Measurements from ENCODE around the gene GNMT. TPM values are rescaled to one million over a fixed set of nuclear protein-coding genes. Genes with fewer than 3 reads are reported as not detected.

Gene GNMT
- not detected in 2 replicates for total RNA-seq (2014; rRNA removed)
- 0.64 TPM for polyA plus RNA-seq (2012)

GRCh38 chr6:42960243-42961019, at the start of gene GNMT:
GNMT (plus strand) TSS chr6:42960754; CDS start chr6:42960768, 14 bp downstream.
- no peak for DNase-seq (ENCODE audit: low read depth)

DNA sequence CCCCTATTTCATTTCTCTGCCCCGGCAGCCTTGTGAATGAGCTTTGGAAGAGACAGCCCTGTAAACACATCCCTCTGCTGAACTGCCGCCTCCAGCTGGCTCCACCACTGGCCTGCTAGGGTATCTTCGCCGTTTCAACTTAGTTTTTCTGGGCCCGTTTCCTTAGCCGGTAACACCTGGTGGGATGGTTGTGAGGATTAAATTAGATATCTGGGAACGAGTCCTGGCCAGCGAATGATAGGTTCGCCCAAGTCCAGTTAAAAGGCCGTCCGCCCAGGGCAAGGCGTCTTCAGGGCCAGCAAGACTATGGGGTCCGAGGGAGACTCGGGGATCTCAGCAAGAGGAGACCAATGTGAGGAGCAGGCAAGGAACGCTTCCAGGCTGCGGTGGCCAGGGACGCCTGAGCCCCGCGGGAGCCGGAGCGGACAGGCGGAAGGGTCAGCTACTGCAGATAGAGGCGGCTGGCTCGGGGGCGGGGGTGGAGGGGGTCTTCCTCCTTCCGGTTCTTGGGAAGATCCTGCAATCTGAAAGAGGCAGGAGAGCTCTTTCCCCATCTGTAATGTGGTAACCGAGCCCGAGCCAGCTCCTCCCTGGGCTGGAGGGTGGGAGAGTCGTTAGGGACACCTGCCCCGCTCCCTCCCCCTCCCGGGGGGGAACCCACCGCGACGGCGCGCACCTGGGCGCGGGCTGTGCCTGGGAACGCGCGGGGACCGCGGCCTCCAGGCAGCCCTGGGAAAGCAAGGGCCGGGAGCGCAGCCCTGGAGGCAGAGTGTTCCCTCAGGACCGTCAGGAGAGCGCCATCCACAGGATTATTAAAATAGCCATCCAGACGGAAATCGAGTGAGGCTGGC, 49.2 kb upstream of the GNMT start:
- DNase-seq (ENCODE audit: low read depth) = no peak

- no peak for DNase-seq (ENCODE audit: low read depth)
Measured at GRCh38 chr6:42914546-42914945, 46.0 kb upstream of the GNMT start.

- DNase-seq (ENCODE audit: low read depth) = no peak
Measured at GRCh38 chr6:42915732-42916131, 44.8 kb upstream of the GNMT start, which contains the start of gene PTCRA. PTCRA (plus strand) TSS chr6:42916053; CDS start chr6:42916070, 17 bp downstream.

- no peak for DNase-seq (ENCODE audit: low read depth)
Measured at GRCh38 chr6:42916288-42916687, 44.3 kb upstream of the GNMT start.

GRCh38 chr6:42921801-42922200, 38.8 kb upstream of the GNMT start:
- no peak for DNase-seq (ENCODE audit: low read depth)

GRCh38 chr6:42923666-42924065, 36.9 kb upstream of the GNMT start:
- DNase-seq (ENCODE audit: low read depth) = peak; percentile 18

DNA sequence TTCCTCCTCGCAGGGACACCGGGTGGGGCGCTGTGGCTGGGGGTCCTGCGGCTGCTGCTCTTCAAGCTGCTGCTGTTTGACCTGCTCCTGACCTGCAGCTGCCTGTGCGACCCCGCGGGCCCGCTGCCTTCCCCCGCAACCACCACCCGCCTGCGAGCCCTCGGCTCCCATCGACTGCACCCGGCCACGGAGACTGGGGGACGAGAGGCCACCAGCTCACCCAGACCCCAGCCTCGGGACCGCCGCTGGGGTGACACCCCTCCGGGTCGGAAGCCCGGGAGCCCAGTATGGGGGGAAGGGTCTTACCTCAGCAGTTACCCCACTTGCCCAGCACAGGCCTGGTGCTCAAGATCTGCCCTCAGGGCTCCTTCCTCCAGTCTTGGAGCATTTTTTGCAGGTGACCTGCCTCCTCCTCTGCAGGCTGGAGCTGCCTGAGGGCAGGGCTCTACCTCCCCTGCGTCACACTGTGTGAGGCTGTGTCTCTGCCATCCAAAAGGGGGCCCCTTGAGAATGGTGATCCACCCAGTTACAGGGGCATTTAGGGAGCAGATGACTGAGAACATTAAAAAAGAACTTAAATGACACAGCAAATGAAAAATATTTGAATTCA, 35.2 kb upstream of the GNMT start:
- DNase-seq (ENCODE audit: low read depth) = no peak

DNA sequence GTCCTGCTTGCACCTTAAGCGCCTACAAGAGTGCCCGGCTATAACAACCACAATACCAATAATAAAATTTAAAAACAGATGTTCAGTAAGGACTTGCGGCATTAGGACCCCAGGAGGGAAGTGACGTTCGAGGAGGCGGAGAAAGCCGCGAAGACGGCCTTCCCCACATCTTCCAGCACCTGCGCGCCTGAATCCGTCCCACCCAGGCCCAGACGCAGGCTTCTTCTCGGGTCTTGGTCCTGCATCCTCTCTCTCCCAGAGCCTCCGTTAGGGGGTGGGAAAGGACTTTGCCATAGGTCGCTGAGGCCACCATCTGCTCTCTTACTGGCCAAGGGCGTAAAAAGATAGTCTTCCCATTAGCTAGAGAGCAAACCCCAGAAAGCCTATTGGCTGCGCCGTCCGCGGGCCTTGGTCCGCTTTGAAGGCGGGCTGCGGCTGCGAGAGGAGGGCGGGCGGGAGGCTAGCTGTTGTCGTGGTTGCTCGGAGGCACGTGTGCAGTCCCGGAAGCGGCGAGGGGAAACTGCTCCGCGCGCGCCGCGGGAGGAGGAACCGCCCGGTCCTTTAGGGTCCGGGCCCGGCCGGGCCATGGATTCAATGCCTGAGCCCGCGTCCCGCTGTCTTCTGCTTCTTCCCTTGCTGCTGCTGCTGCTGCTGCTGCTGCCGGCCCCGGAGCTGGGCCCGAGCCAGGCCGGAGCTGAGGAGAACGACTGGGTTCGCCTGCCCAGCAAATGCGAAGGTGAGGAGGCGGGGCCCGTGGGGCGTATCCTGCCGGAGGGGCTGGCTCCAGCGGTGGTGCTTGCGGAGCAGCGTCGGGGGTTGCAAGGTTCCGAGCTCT, 31.4 kb upstream of the GNMT start, which contains the start of gene CNPY3:
Gene CNPY3 (plus strand): TSS at position 495 of the 835 bp plus-strand sequence. CDS start 91 bp downstream, at position 586.
- DNase-seq (ENCODE audit: low read depth) = peak; percentile 99

DNA sequence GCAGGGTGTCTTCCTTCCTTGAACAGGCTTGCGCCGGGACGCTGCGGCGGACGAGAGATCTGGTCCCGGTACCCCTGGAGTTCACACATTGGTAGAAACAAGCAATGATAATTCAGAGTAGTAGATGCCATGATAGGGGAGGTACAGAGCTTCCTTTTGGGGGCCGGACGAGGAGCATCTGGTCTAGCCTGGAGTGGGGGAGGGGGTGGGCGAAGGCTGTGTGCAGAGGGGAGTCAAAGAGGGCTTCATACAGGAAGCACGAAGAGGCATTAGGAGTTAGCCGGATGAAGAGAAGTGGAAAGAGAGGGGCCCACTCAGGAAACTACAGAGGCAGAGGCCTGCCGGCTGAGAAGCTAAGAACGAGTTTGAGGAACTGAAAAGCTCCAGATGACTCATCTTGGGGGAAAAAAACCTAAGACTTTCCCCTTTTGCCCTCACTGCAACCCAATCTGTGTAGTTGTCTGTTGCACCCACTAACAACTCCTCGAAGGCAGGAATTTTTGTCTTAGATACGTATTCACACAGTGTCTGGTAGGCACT, 30.7 kb upstream of the GNMT start:
- peak; percentile 70 for DNase-seq (ENCODE audit: low read depth)

DNA sequence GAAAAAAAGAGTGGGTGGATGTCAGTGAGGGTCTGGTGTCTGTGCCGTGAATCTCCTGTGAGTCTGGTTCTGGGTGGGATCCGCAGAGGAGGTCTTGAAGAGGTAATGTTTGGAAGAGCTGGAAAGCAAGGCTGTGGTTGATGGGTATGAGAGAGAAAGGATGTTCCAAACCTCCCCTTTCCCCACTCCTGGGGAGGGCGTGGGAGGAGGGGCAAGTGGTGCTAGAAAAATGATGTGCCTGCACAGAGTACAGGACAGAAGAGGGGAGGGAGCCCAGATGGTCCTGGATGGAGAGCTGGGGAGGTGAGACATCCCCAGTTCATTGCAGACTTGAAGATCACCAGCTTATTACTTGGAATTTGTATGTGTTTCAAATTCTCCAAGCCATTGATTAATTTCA, 28.1 kb upstream of the GNMT start:
- DNase-seq (ENCODE audit: low read depth) = no peak

DNA sequence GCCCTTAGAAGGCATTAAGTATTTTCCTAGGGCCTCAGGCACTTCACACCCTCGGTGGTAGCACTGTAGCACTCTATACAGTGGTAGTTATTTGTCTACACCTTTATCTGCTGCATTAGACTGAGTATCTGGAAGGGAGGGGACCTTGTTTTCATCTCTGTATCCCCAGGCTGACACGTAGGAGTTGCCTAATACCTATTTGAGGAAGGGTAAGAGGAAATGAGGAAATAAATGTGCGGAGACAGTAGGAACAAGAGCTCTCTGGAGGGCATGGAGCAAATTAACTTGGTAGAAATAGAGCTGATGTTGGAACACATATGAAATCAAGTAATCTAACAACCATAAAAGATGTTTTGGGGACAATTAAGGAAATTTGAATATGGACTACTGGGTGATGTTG, 27.3 kb upstream of the GNMT start:
- no peak for DNase-seq (ENCODE audit: low read depth)

GRCh38 chr6:42935322-42935721, 25.2 kb upstream of the GNMT start:
- no peak for DNase-seq (ENCODE audit: low read depth)

DNA sequence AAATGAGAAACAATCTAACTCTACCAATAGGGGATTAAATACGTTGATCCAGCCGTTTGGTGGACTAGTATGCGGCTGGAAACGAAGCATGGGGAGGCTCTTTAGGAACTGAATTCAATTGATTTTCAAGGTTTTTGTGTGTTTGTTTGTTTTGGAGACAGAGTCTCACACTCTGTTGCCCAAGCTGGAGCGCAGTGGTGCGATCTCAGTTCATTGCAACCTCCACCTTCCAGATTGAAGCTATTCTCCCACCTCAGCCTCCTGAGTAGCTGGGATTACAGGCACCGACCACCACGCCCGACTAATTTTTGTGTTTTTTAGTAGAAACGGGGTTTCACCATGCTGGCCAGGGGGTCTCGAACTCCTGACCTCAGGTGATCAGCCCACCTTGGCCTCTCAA, 24.2 kb upstream of the GNMT start:
- DNase-seq (ENCODE audit: low read depth) = no peak

- no peak for DNase-seq (ENCODE audit: low read depth)
Measured at GRCh38 chr6:42937548-42938427, 22.8 kb upstream of the GNMT start.

DNA sequence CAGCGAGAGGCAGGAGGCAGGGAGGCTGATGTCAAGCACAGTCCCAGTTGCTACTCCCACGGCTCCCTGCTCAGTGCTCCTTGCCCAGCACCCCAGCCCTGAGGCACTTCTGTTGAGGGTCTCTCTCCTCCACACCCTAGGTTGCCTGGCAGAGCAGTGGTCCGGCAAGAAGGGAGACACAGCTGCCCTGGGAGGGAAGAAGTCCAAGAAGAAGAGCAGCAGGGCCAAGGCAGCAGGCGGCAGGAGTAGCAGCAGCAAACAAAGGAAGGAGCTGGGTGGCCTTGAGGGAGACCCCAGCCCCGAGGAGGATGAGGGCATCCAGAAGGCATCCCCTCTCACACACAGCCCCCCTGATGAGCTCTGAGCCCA, 22.1 kb upstream of the GNMT start:
- no peak for DNase-seq (ENCODE audit: low read depth)

DNA sequence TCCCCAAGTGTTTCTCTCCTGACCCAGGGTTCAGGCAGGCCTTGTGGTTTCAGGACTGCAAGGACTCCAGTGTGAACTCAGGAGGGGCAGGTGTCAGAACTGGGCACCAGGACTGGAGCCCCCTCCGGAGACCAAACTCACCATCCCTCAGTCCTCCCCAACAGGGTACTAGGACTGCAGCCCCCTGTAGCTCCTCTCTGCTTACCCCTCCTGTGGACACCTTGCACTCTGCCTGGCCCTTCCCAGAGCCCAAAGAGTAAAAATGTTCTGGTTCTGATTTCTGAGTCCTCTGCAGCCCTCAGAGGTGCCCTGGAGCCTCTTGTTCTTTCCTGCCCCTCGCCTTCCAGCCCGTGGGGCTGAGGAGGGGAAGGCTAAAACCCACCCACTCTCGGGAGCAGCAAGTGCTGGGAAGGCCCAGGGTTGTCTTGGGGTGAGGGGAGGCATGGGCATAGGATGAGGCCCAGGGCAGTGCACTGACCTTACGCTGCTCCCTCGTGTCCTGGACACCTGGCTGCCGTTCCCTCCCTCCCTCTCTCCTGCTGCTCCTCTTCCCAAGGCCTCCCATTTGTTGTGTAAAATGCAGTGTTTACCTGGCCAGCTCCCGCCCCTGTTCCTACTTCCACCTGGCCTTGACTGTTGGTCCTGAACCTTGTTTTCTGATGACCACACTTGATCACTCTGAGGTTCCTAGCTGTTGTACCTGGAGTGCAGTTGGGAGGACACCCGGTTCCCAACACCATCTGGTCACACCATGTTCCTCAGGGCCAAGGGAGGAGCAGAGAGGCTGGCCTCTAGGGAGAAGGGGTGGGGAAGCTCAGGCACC, 21.4 kb upstream of the GNMT start:
- no peak for DNase-seq (ENCODE audit: low read depth)

DNA sequence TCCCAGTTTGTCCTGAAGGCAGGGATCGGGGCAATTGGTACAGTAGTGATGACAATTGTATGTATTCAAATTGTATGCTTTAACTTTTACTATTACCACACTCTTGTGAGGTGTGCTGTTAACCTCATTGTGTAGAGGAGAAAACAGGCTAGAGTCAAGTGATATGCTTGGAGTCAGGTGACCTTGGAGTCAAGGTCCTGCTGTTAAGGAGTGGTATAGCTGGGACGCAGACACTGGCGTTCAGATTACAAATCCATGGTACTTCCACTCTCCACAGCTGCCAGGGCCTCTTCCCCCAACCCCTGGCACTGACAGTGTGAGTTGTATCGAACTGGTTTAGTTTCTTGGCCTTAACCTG, 20.8 kb upstream of the GNMT start:
- DNase-seq (ENCODE audit: low read depth) = no peak

DNA sequence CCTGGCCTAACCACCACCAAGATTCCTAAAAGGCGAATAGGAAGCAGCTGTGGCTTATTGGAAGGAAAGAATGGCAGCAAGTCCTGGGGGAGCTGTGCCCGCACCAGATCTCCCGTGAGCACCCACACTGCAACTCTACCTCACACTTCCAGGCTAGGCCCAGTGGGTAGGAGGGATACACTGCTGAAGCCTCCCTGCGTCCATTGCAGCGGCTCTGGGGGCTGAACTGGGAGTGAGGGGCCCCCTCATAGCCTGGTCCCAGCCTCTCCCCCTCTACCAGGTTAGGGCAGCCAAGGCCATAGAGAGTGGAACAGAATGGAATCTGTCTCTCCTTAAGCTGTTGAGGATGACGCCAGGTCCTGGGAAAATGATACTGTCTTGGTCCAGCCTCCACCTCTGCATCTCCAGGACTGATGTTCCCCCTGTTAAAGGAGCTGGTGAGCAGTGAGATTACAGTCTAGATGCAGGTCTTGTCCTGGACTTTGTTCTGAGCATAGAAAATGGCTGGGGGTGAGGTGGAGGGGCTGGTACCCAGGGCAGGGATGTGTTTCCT, 20.0 kb upstream of the GNMT start:
- DNase-seq (ENCODE audit: low read depth) = no peak

All from LHCN-M2 (cell line).